ENCODE measurements around the gene IKBKG. TPM values are rescaled to one million over a fixed set of nuclear protein-coding genes. Genes with fewer than 3 reads are reported as not detected.

Gene IKBKG
- total RNA-seq, 1 donor from 2014 or later = 16.7 TPM

DNA sequence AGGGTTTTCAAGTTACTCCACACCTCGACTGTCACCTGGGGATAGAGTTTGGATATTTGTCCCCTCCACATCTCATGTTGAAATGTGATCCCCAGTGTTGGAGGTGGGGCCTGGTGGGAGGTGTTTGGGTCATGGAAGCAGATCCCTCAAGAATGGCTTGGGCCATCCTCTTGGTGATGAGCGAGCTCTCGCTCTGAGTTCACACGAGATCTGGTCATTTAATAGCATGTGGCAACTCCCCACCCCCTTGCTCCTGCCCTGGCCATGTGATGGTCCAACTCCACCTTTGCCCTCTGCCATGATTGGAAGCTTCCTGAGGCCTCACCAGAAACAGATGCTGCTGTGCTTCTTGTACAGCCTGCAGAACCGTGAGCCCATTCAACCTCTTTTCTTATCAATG is 45.8 kb downstream of the IKBKG start:
- H3K9me3 Mint-ChIP-seq (ENCODE audit: low read depth) = peaks cover 27% of the 10 kb centered on the region
- no peaks in the 10 kb centered on the region for H3K4me1 Mint-ChIP-seq (ENCODE audit: low read depth)
- DNase-seq (ENCODE audit: low spot score, unreplicated experiment) = no peak
- no peak overlapping the region for H3K27ac Mint-ChIP-seq
- no peaks in the 10 kb centered on the region for H3K36me3 Mint-ChIP-seq (ENCODE audit: insufficient read depth)
- TF ChIP-seq, protein P1, sequence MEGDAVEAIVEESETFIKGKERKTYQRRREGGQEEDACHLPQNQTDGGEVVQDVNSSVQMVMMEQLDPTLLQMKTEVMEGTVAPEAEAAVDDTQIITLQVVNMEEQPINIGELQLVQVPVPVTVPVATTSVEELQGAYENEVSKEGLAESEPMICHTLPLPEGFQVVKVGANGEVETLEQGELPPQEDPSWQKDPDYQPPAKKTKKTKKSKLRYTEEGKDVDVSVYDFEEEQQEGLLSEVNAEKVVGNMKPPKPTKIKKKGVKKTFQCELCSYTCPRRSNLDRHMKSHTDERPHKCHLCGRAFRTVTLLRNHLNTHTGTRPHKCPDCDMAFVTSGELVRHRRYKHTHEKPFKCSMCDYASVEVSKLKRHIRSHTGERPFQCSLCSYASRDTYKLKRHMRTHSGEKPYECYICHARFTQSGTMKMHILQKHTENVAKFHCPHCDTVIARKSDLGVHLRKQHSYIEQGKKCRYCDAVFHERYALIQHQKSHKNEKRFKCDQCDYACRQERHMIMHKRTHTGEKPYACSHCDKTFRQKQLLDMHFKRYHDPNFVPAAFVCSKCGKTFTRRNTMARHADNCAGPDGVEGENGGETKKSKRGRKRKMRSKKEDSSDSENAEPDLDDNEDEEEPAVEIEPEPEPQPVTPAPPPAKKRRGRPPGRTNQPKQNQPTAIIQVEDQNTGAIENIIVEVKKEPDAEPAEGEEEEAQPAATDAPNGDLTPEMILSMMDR (IDR thresholded peaks at IDR 0.05; ENCODE audit: unreplicated experiment) = no peak
- peaks cover 3% of the 10 kb centered on the region for H3K27me3 Mint-ChIP-seq
- no peak overlapping the region for H3K4me3 Mint-ChIP-seq (ENCODE audit: low read depth)

DNA sequence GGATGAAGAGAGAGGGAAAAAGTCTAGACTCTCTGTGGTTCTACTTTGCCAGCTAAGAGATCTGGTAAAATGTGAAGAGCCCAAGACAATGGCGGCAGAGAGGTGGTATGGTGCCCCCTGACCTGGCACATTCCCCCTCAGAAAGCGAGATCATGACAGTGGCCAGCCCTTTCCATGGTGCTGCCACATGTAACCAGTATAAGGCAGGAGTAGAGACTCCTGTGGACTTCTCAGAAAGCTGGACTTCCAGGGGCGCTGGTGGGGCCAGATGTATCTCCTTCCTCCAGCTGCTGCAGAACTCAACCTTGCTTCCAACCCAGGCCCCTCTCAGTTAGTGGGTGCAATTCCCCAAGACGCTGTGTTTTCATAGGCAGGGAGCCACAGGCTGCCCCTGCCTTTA is 47.1 kb downstream of the IKBKG start:
- Mint-ChIP-seq H3K27ac (no peak overlapping the region), H3K4me3 (ENCODE audit: low read depth) (no peak overlapping the region), H3K27me3 (peaks cover 3% of the 10 kb centered on the region), H3K36me3 (ENCODE audit: insufficient read depth) (no peaks in the 10 kb centered on the region), H3K4me1 (ENCODE audit: low read depth) (no peaks in the 10 kb centered on the region), H3K9me3 (ENCODE audit: low read depth) (peaks cover 28% of the 10 kb centered on the region)
- DNase-seq (ENCODE audit: low spot score, unreplicated experiment) = no peak
- TF ChIP-seq, protein P1 (IDR thresholded peaks at IDR 0.05; ENCODE audit: unreplicated experiment) = no peak

DNA sequence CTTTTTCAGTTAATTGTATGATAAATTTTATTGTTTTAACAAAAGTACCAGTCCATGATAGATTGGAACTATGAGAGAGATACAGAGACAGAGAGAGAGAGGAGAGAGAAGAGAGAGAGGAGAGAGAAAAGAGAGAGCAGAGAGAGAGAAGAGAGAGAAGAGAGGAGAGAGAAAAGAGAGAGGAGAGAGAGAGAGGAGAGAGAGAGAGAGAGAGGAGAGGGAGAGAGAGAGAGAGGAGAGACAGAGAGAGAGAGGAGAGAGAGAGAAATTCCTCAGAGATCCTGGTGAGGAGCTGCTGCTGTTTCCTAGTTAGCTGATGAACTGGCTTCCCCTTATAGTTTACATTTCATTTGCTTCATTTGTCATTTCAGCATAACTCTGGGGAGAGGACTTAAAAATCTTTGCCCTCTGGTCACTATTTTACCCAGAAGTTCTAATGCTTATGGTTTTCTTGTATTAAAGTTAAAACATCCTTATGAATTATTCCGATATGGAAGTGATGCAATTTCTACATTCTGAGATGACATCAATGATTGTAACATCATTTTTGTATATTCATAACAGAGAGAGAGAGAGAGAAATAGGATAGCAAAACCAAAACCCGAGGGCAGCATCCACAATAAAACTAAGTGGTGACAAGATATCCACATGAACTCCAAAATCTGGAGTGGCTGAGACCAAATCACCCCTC is 48.3 kb downstream of the IKBKG start:
- Mint-ChIP-seq H3K27me3 (peaks cover 3% of the 10 kb centered on the region), H3K4me1 (ENCODE audit: low read depth) (no peaks in the 10 kb centered on the region), H3K36me3 (ENCODE audit: insufficient read depth) (no peaks in the 10 kb centered on the region), H3K9me3 (ENCODE audit: low read depth) (peaks cover 31% of the 10 kb centered on the region), H3K27ac (no peak overlapping the region), H3K4me3 (ENCODE audit: low read depth) (no peak overlapping the region)
- DNase-seq (ENCODE audit: low spot score, unreplicated experiment) = no peak
- TF ChIP-seq, protein P1 (IDR thresholded peaks at IDR 0.05; ENCODE audit: unreplicated experiment) = no peak

GRCh38 chrX:154596290-154596929 is 49.0 kb downstream of the IKBKG start:
- H3K4me3 Mint-ChIP-seq (ENCODE audit: low read depth) = no peak overlapping the region
- H3K36me3 Mint-ChIP-seq (ENCODE audit: insufficient read depth) = no peaks in the 10 kb centered on the region
- H3K27me3 Mint-ChIP-seq = peaks cover 3% of the 10 kb centered on the region
- TF ChIP-seq, protein P1 (IDR thresholded peaks at IDR 0.05; ENCODE audit: unreplicated experiment) = no peak
- peaks cover 31% of the 10 kb centered on the region for H3K9me3 Mint-ChIP-seq (ENCODE audit: low read depth)
- no peaks in the 10 kb centered on the region for H3K4me1 Mint-ChIP-seq (ENCODE audit: low read depth)
- DNase-seq (ENCODE audit: low spot score, unreplicated experiment) = no peak
- H3K27ac Mint-ChIP-seq = no peak overlapping the region

GRCh38 chrX:154597221-154597620 is 49.8 kb downstream of the IKBKG start:
- no peak overlapping the region for H3K27ac Mint-ChIP-seq
- H3K27me3 Mint-ChIP-seq = peaks cover 2% of the 10 kb centered on the region
- TF ChIP-seq, protein P1 (IDR thresholded peaks at IDR 0.05; ENCODE audit: unreplicated experiment) = no peak
- peaks cover 29% of the 10 kb centered on the region for H3K9me3 Mint-ChIP-seq (ENCODE audit: low read depth)
- no peaks in the 10 kb centered on the region for H3K4me1 Mint-ChIP-seq (ENCODE audit: low read depth)
- no peaks in the 10 kb centered on the region for H3K36me3 Mint-ChIP-seq (ENCODE audit: insufficient read depth)
- no peak overlapping the region for H3K4me3 Mint-ChIP-seq (ENCODE audit: low read depth)
- no peak for DNase-seq (ENCODE audit: low spot score, unreplicated experiment)

Data from progenitor cell of endocrine pancreas (in vitro differentiated cells).